GM10266 (cell line): ENCODE data around the gene MYG1.
"Not testable (repeated sequence)": the region's sequence is repeated elsewhere in the genome, so short reads cannot be mapped to it uniquely, and the experiment has no call there.

Experiments used
- DNase-seq: peaks from one replicate; pipeline ENCODE4 v3.0.0; 2012; ENCODE audit errors: extremely low spot score
- CTCF ChIP-seq: IDR thresholded peaks from 2 replicates; pipeline ENCODE4 v1.5.1; 2012; ENCODE audit warnings: mild to moderate bottlenecking, low read depth; ENCODE audit not compliant: control insufficient read depth, insufficient read depth; ENCODE audit errors: missing control alignments

Gene MYG1

GRCh38 chr12:53288322-53288721 is 11.2 kb upstream of the MYG1 start:
- no peak for TF ChIP-seq CTCF
- no peak for DNase-seq

DNA sequence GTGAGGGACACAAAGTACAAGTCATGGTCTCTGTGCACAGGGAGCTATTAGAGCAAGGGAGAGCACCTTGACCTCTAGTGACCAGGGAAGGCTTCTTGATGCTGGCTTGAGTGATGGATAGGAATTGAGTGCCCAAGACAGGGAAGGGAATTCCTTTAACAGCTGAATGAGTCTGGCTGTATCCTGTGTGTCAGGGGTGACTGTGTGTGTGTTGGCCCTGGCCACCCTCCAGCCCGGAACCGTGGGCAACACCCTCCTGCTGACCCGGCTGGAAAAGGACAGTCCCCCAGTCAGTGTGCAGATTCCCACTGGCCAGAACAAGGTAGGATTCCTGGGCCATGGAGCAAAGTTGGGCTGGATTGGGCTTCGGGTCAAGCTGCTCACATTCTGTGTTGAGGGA is 9.6 kb upstream of the MYG1 start:
- no peak for DNase-seq
- TF ChIP-seq CTCF = no peak

GRCh38 chr12:53290661-53291060 is 8.8 kb upstream of the MYG1 start:
- DNase-seq = no peak
- no peak for TF ChIP-seq CTCF

DNA sequence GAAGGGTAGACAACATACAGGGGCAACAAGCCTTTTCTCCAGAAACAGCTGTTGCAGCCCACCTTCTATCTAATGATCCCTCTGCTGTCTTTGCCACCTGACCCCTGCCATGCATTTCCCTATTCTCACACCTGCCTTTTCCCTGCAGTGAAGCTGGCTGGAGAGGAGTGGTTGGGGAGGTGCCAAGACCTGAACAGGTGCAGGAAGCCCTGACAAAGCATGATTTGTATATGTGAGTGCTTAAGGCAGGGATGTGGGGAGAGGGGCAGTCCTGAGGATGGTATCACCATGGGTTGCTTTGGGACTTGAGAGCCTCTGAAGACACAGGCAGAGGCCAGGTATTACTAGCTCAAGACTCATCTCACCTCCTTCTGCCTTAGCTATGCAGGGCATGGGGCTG is 7.1 kb upstream of the MYG1 start:
- TF ChIP-seq CTCF = no peak
- DNase-seq = no peak

- no peak for TF ChIP-seq CTCF
- peak; percentile 86 for DNase-seq
Measured at GRCh38 chr12:53295070-53295890, 4.2 kb upstream of the MYG1 start, which contains the start of gene PFDN5. Gene PFDN5, plus strand, starts transcription at chr12:53295542. Its CDS starts 26 bp downstream, at chr12:53295568.

- DNase-seq = no peak
- no peak for TF ChIP-seq CTCF
Measured at GRCh38 chr12:53295891-53296219, 3.6 kb upstream of the MYG1 start.

DNA sequence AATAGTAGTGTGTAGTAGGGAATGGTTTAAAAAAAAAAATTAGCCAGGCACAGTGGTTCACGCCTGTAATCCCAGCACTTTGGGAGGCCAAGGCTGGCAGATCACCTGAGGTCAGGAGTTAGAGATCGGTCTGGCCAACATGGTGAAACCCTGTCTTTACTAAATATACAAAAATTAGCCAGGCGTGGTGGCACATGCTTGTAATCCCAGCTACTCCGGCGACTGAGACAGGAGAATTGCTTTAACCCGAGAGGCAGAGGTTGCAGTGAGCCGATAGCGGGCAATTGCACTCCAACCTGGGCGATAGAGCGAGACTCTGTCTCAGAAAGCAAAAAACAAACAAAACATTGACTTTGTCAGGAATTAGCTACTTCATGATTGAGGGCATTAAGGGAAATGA is 2.4 kb upstream of the MYG1 start:
- not testable (repeated sequence) for DNase-seq

DNA sequence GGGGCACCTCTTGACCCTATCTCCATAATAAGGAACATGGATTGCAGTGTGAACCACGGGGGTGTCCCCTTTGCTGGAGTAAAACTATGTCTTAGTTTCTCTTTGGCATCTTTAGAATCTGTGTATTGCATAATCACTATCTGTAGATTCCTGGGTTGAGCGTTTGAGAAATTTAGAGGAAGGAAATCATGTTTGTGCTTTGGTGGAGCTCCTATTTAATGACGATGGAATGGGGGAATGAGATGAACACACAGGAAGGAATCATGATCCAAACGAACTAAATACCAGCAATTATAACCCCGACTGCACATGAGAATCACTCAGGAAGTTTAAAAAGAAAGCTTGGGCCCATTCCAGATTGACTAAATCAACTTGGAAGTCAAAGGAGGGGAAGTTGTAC is 1.3 kb upstream of the MYG1 start:
- TF ChIP-seq CTCF = no peak

More for the DNA sequence above, 1.3 kb upstream of the MYG1 start:
- no peak for DNase-seq
